Activated CD4-positive, alpha-beta memory T cell treated with anti-CD3 and anti-CD28 coated beads for 36 hours (primary cell): ENCODE measurements around the gene SLC12A5. TPM values are rescaled to one million over a fixed set of nuclear protein-coding genes. Genes with fewer than 3 reads are reported as not detected.

Experiments used
- CTCF ChIA-PET: fragments of 350-600 bp; sonication (Branson Sonifier 250); formaldehyde crosslinking; loops from one replicate; lab custom pipeline; 2021; ENCODE audit warnings: antibody characterized with exemption, inconsistent platforms; lab: Charles Lee
- POLR2A ChIA-PET: fragments of 350-600 bp; sonication (Branson Sonifier 250); formaldehyde crosslinking; loops from one replicate; lab custom pipeline; 2021; ENCODE audit warnings: antibody characterized with exemption; lab: Charles Lee
- DNase-seq: peaks from one replicate; pipeline ENCODE4 v3.0.0-alpha.2; 2020
- H3K27ac Mint-ChIP-seq: one replicate; pipeline ENCODE4 v1.8.0; 2021; ENCODE audit warnings: mixed read lengths
- H3K27me3 Mint-ChIP-seq: one replicate; pipeline ENCODE4 v1.8.0; 2021; ENCODE audit warnings: mixed read lengths
- H3K36me3 Mint-ChIP-seq: one replicate; pipeline ENCODE4 v1.8.0; 2021; ENCODE audit warnings: mixed read lengths
- H3K4me1 Mint-ChIP-seq: one replicate; pipeline ENCODE4 v1.8.0; 2021; ENCODE audit warnings: low read depth, mixed read lengths
- H3K4me3 Mint-ChIP-seq: one replicate; pipeline ENCODE4 v1.8.0; 2021; ENCODE audit warnings: mild to moderate bottlenecking, mixed read lengths
- H3K9me3 Mint-ChIP-seq: one replicate; pipeline ENCODE4 v1.8.0; 2021; ENCODE audit warnings: mixed read lengths
- intact Hi-C: fragments of 100-400 bp; cut with micrococcal nuclease; formaldehyde crosslinking; loops from one replicate; pipeline ENCODE4 v1.15.1; 2023
- total RNA-seq, 2 experiments: library from RNA; stranded (reverse); gene quantifications; one replicate each; pipeline ENCODE4 v1.2.3, GENCODE V29; 2021

SLC12A5 gene
- total RNA-seq, 2 experiments from 2014 or later = 0.97 TPM; not detected in 1

- DNase-seq = no peak
- no peaks in the 10 kb centered on the region for H3K9me3 Mint-ChIP-seq
- intact Hi-C loops = no loop called here
- ChIA-PET POLR2A (interaction anchor here (1.2 kb wide), 1 partner anchor 30 kb away, joined by 3 read pairs; no protein-coding TSS in a partner anchor), CTCF (interaction anchor here (0.6 to 2.8 kb wide), 3 partner anchors 45 to 1384 kb away, joined by 3 to 11 read pairs (median 3); no protein-coding TSS in a partner anchor)
- H3K27me3 Mint-ChIP-seq = peaks cover 11% of the 10 kb centered on the region
- H3K27ac Mint-ChIP-seq = no peak overlapping the region
- no peak overlapping the region for H3K4me3 Mint-ChIP-seq
- H3K4me1 Mint-ChIP-seq = peaks cover 50% of the 10 kb centered on the region
- H3K36me3 Mint-ChIP-seq = peaks cover 37% of the 10 kb centered on the region
These were observed 29.7 kb downstream of the SLC12A5 start for GRCh38 chr20:46058599-46059281.

- intact Hi-C loops = no loop called here
- H3K27me3 Mint-ChIP-seq = peaks cover 11% of the 10 kb centered on the region
- H3K27ac Mint-ChIP-seq = peak overlapping the region; percentile 31
- no peak overlapping the region for H3K4me3 Mint-ChIP-seq
- peaks cover 63% of the 10 kb centered on the region for H3K4me1 Mint-ChIP-seq
- ChIA-PET POLR2A (no interaction called here), CTCF (interaction anchor here (1.5 kb wide), 1 partner anchor 46 kb away, joined by 5 read pairs; no protein-coding TSS in a partner anchor)
- peaks cover 54% of the 10 kb centered on the region for H3K36me3 Mint-ChIP-seq
- H3K9me3 Mint-ChIP-seq = no peaks in the 10 kb centered on the region
- no peak for DNase-seq
These were observed 31.4 kb downstream of the SLC12A5 start for GRCh38 chr20:46060301-46060881.

- POLR2A ChIA-PET = no interaction called here
- no peaks in the 10 kb centered on the region for H3K9me3 Mint-ChIP-seq
- H3K27me3 Mint-ChIP-seq = peaks cover 11% of the 10 kb centered on the region
- H3K4me1 Mint-ChIP-seq = peaks cover 63% of the 10 kb centered on the region
- no peak overlapping the region for H3K4me3 Mint-ChIP-seq
- CTCF ChIA-PET = interaction anchor here (1.2 to 1.5 kb wide), 2 partner anchors 38 to 47 kb away, joined by 5 to 7 read pairs; no protein-coding TSS in a partner anchor
- DNase-seq = no peak
- intact Hi-C loops = no loop called here
- H3K36me3 Mint-ChIP-seq = peaks cover 59% of the 10 kb centered on the region
- H3K27ac Mint-ChIP-seq = no peak overlapping the region
These were observed 32.0 kb downstream of the SLC12A5 start for GRCh38 chr20:46060975-46061374.

DNA sequence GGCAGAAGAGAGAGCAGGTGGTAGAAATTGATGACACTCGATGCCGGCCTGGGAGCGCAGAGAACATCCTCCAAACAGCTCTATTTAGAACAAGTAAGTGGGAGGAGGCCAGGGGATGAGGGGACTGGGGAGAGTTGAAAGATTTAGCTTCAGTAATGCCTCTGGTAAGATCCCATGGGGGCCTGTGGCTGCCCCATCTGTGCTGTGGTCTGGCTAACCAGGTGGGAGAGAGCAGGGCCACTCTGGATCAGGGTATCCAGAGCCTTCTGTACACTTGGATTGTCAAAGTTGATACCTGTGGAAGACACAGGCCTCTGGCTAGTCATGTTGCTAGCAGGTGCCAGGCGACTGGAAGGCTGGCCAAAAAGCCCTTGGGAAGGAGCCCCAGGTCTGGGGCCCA lies 33.1 kb downstream of the SLC12A5 start:
- intact Hi-C loops = loop anchor here (2.0 kb wide), 1 partner anchor 27 kb away; the partner anchor contains the start of gene NCOA5
- H3K27me3 Mint-ChIP-seq = peaks cover 4% of the 10 kb centered on the region
- CTCF ChIA-PET = interaction anchor here (1.2 to 1.5 kb wide), 2 partner anchors 39 to 49 kb away, joined by 4 to 7 read pairs; no protein-coding TSS in a partner anchor

DNA sequence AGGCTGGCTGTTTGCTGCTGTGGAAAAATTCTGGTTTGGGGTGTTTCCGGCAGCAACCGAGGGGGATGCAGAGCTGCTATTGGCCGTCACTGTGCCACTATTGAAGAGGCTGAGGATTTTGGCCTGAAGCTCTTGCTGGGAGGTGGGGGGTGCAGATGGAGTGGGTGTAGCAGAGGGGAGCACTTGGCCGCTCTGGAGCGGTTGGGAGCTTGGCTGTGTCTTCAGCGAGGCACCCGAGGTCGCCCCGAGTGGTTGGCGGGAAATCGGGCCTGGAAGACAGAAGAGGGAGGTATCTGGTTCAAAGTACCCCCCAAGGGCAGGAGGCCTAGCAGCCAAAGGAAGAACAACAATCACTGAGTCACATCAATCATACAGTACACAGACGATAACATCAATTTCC lies 33.6 kb downstream of the SLC12A5 start:
- DNase-seq = no peak
- Mint-ChIP-seq H3K36me3 (peaks cover 67% of the 10 kb centered on the region), H3K4me3 (no peak overlapping the region), H3K27ac (no peak overlapping the region), H3K4me1 (peaks cover 63% of the 10 kb centered on the region), H3K9me3 (no peaks in the 10 kb centered on the region), H3K27me3 (peaks cover 2% of the 10 kb centered on the region)
- intact Hi-C loops = loop anchor here (2.0 kb wide), 1 partner anchor 26 kb away; the partner anchor contains the start of gene NCOA5
- ChIA-PET CTCF (interaction anchor here (1.5 kb wide), 1 partner anchor 49 kb away, joined by 4 read pairs; no protein-coding TSS in a partner anchor), POLR2A (no interaction called here)

More for the DNA sequence above, 33.1 kb downstream of the SLC12A5 start:
- peaks cover 67% of the 10 kb centered on the region for H3K36me3 Mint-ChIP-seq
- H3K4me3 Mint-ChIP-seq = no peak overlapping the region
- H3K4me1 Mint-ChIP-seq = peaks cover 63% of the 10 kb centered on the region
- POLR2A ChIA-PET = no interaction called here
- H3K9me3 Mint-ChIP-seq = no peaks in the 10 kb centered on the region
- H3K27ac Mint-ChIP-seq = no peak overlapping the region
- no peak for DNase-seq

- ChIA-PET CTCF (interaction anchor here (1.5 to 1.8 kb wide), 2 partner anchors 49 to 50 kb away, joined by 4 to 7 read pairs; no protein-coding TSS in a partner anchor), POLR2A (no interaction called here)
- Mint-ChIP-seq H3K4me1 (peaks cover 61% of the 10 kb centered on the region), H3K27ac (peak overlapping the region; percentile 68), H3K9me3 (no peaks in the 10 kb centered on the region), H3K27me3 (peaks cover 1% of the 10 kb centered on the region), H3K4me3 (no peak overlapping the region), H3K36me3 (peaks cover 72% of the 10 kb centered on the region)
- DNase-seq = no peak
- intact Hi-C loops = loop anchor here (2.0 kb wide), 1 partner anchor 26 kb away; the partner anchor contains the start of gene NCOA5
These were observed 34.1 kb downstream of the SLC12A5 start for GRCh38 chr20:46063151-46063550.

- Mint-ChIP-seq H3K27me3 (no peaks in the 10 kb centered on the region), H3K36me3 (peaks cover 77% of the 10 kb centered on the region), H3K4me3 (no peak overlapping the region), H3K4me1 (peaks cover 58% of the 10 kb centered on the region), H3K9me3 (no peaks in the 10 kb centered on the region), H3K27ac (peak overlapping the region; percentile 68)
- CTCF ChIA-PET = interaction anchor here (1.8 kb wide), 1 partner anchor 49 kb away, joined by 7 read pairs; no protein-coding TSS in a partner anchor
- intact Hi-C loops = loop anchor here (2.0 kb wide), 1 partner anchor 25 kb away; the partner anchor contains the start of gene NCOA5
- POLR2A ChIA-PET = no interaction called here
- peak; percentile 41 for DNase-seq
These were observed 34.6 kb downstream of the SLC12A5 start for GRCh38 chr20:46063652-46064054.

DNA sequence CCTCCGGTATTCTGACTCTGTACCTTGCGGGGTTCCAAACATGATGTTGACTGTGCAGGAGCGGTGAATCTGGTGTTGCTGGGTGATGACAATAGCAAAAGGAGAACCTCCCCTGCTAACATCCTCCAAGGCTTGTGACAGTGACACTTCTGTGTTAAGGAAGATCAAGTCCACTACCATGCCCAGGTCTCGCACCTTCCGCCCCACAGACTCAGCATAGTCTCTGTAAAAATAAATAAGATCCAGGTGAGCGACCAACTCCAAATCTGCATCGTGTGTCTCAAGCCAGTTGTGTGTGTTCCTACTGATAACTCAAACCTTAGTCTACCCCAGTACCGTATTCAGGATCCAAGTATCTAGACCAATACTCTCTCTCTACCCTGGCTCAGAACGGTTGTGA lies 36.0 kb downstream of the SLC12A5 start:
- Mint-ChIP-seq H3K4me1 (peaks cover 45% of the 10 kb centered on the region), H3K9me3 (no peaks in the 10 kb centered on the region), H3K4me3 (no peak overlapping the region), H3K36me3 (peaks cover 76% of the 10 kb centered on the region), H3K27me3 (no peaks in the 10 kb centered on the region), H3K27ac (no peak overlapping the region)
- CTCF ChIA-PET = interaction anchor here (1.2 to 1.8 kb wide), 3 partner anchors 42 to 51 kb away, joined by 3 to 7 read pairs (median 7); no protein-coding TSS in a partner anchor
- intact Hi-C loops = no loop called here
- DNase-seq = no peak
- POLR2A ChIA-PET = no interaction called here

- Mint-ChIP-seq H3K9me3 (no peaks in the 10 kb centered on the region), H3K4me3 (no peak overlapping the region), H3K4me1 (peaks cover 38% of the 10 kb centered on the region), H3K27ac (no peak overlapping the region), H3K27me3 (no peaks in the 10 kb centered on the region), H3K36me3 (peaks cover 71% of the 10 kb centered on the region)
- intact Hi-C loops = no loop called here
- ChIA-PET POLR2A (no interaction called here), CTCF (interaction anchor here (1.2 to 1.5 kb wide), 2 partner anchors 43 to 51 kb away, joined by 3 to 7 read pairs; no protein-coding TSS in a partner anchor)
- no peak for DNase-seq
These were observed 36.7 kb downstream of the SLC12A5 start for GRCh38 chr20:46065691-46066090.

- Mint-ChIP-seq H3K36me3 (peaks cover 43% of the 10 kb centered on the region), H3K9me3 (no peaks in the 10 kb centered on the region), H3K4me3 (no peak overlapping the region), H3K4me1 (no peaks in the 10 kb centered on the region), H3K27me3 (no peaks in the 10 kb centered on the region), H3K27ac (no peak overlapping the region)
- DNase-seq = no peak
- CTCF ChIA-PET = interaction anchor here (1.1 kb wide), 1 partner anchor 14 kb away, joined by 3 read pairs; no protein-coding TSS in a partner anchor
- POLR2A ChIA-PET = no interaction called here
- intact Hi-C loops = no loop called here
These were observed 41.3 kb downstream of the SLC12A5 start for GRCh38 chr20:46070215-46070900.

GRCh38 chr20:46071573-46071972 lies 42.6 kb downstream of the SLC12A5 start:
- Mint-ChIP-seq H3K27me3 (no peaks in the 10 kb centered on the region), H3K27ac (no peak overlapping the region), H3K36me3 (peaks cover 37% of the 10 kb centered on the region), H3K9me3 (no peaks in the 10 kb centered on the region), H3K4me3 (no peak overlapping the region), H3K4me1 (no peaks in the 10 kb centered on the region)
- intact Hi-C loops = no loop called here
- ChIA-PET POLR2A (no interaction called here), CTCF (interaction anchor here (1.1 kb wide), 1 partner anchor 13 kb away, joined by 3 read pairs; no protein-coding TSS in a partner anchor)
- no peak for DNase-seq
